Heart left ventricle (tissue), 13 donors: ENCODE data around the gene TBL1X.

Experiments
- POLR2A ChIP-seq, 2 donors: fragments of 450-650 bp; IDR thresholded peaks; one replicate each; pipeline ENCODE4 v1.6.1; 2017; ENCODE audit warnings: antibody characterized with exemption in 2 of 2, mild to moderate bottlenecking in 2 of 2, moderate library complexity in 2 of 2
- TF ChIP-seq, protein P1 (sequence below), 12 donors: fragments of 200-600 bp; sonication (generic) in 4 of 12; IDR thresholded peaks; one replicate each; pipeline versions ENCODE4 v1.5.0 to v1.8.0; 2018 to 2022; ENCODE audit warnings: antibody characterized with exemption in 12 of 12, mild to moderate bottlenecking in 5 of 12
- donor health status: ischemic (EF 13 %, LVEDD 7.1; RV severe dilation, severe dysfunction).
- donor health status: DM: no; HTN: yes; CAD: no.
- donor health status: DM: no; HTN: no; CAD: no.
- donor health status: ischemic (EF 25% LVEDD 6.9; RV normal size, moderate dysfunction).
- donor health status: ischemic (EF 25% LVEDD 5.7; RV mildly dilated, moderate dysfunction).
- donor health status: ischemic (EF 35%, LVEDD 5.7; RV mildly dilated, moderate dysfunction).
- donor health status: nonischemic (EF 11% LVEDD 7.7; RV severe dilation, severe dysfunction).
- donor health status: DM: yes; HTN: yes; CAD: no.
- donor health status: PGD.
- donor health status: ischemic (EF 29% LVEDD 5.4; RV normal size, mild dysfunction).
- donor health status: nonischemic (EF 23%, LVEDD 6.1; RV moderate dilation, normal function).

DNA sequence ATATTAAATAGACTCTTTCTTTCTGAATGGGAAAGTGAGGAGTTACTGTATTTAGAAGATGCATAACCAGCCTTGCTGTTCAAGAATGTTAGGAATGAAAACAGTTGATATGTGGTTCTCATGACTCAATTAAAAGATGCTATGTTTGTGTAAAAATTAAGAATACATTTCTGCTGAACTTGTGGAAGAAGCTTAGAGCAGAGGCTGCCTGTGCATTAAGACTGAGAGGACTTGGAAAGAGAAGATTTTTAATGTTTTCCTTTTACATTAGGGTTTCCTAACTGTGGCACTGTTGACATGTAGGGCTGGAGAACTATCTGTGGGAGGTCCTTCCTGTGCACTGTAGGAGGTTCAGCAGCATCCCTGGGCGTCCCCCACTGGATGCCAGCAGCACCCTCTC is 163.1 kb downstream of the TBL1X start:
- TF ChIP-seq, protein P1, sequence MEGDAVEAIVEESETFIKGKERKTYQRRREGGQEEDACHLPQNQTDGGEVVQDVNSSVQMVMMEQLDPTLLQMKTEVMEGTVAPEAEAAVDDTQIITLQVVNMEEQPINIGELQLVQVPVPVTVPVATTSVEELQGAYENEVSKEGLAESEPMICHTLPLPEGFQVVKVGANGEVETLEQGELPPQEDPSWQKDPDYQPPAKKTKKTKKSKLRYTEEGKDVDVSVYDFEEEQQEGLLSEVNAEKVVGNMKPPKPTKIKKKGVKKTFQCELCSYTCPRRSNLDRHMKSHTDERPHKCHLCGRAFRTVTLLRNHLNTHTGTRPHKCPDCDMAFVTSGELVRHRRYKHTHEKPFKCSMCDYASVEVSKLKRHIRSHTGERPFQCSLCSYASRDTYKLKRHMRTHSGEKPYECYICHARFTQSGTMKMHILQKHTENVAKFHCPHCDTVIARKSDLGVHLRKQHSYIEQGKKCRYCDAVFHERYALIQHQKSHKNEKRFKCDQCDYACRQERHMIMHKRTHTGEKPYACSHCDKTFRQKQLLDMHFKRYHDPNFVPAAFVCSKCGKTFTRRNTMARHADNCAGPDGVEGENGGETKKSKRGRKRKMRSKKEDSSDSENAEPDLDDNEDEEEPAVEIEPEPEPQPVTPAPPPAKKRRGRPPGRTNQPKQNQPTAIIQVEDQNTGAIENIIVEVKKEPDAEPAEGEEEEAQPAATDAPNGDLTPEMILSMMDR (IDR thresholded peaks at IDR 0.05), result no peak
- no peak for TF ChIP-seq POLR2A (IDR thresholded peaks at IDR 0.05)
